ENCODE results near the gene MYEF2. TPM values are rescaled to one million over a fixed set of nuclear protein-coding genes. Genes with fewer than 3 reads are reported as not detected.

The MYEF2 gene
- total and polyA plus RNA-seq, 2 of the 8 experiments (the other 6 are each of a cell fraction or from before 2014, with no cell fraction given), result 18.9 to 79.2 TPM

GRCh38 chr15:48153526-48153925 is 24.6 kb downstream of the MYEF2 start:
- TF ChIP-seq RBBP5 (IDR thresholded peaks at IDR 0.05; ENCODE audit: borderline replicate concordance, low read depth, low read length) (no peak), HDAC6 (IDR thresholded peaks at IDR 0.05; ENCODE audit: low read depth, low read length) (no peak), CEBPB (IDR thresholded peaks at IDR 0.05; ENCODE audit: low read depth, low read length) (no peak), KDM5A (IDR thresholded peaks at IDR 0.05; ENCODE audit: low read length) (no peak), CHD2 (IDR thresholded peaks at IDR 0.05; ENCODE audit: low read length) (no peak), CTCF (IDR thresholded peaks at IDR 0.05; ENCODE audit: control extremely low read depth in 1 of 3, insufficient read depth in 1 of 3, low read depth in 1 of 3, low read length in 3 of 3) (no peak), CHD1 (IDR thresholded peaks at IDR 0.05; ENCODE audit: low read depth, low read length) (no peak), ATF3 (IDR thresholded peaks at IDR 0.05; ENCODE audit: insufficient read depth, low read depth, low read length) (no peak), HDAC2 (IDR thresholded peaks at IDR 0.05; ENCODE audit: borderline replicate concordance in 1 of 2, low read depth in 2 of 2, low read length in 2 of 2) (no peak), CBX8 (IDR thresholded peaks at IDR 0.05; ENCODE audit: borderline replicate concordance, low read depth, low read length) (no peak)

More at GRCh38 chr15:48153526-48153925, 24.6 kb downstream of the MYEF2 start:
- Histone ChIP-seq H3K79me1 (ENCODE audit: low read depth, low read length) (no peaks in the 10 kb centered on the region), H3K27me3 (replicated peaks in 1 of 4; ENCODE audit: control insufficient read depth in 3 of 4, extremely low read depth in 1 of 4, insufficient read depth in 3 of 4, low read length in 3 of 4) (no peaks in the 10 kb centered on the region), H3K4me2 (ENCODE audit: insufficient read depth in 1 of 2, low read depth in 2 of 2, low read length in 2 of 2) (no peak overlapping the region), H3K79me2 (ENCODE audit: control insufficient read depth in 1 of 2, insufficient read depth in 2 of 2, low read length in 2 of 2) (no peaks in the 10 kb centered on the region), H3K9ac (replicated peaks in 1 of 4; ENCODE audit: extremely low read depth in 1 of 4, low read depth in 3 of 4, low read length in 3 of 4) (no peak overlapping the region), H3K4me3 (ENCODE audit: extremely low read depth in 1 of 4, insufficient read depth in 2 of 4, low read depth in 3 of 4, low read length in 4 of 4) (no peak overlapping the region), H3K23me2 (ENCODE audit: low read depth, low read length) (no peaks in the 10 kb centered on the region; the same call in 1 of the 2 replicates), H3K36me3 (ENCODE audit: control insufficient read depth in 2 of 4, insufficient read depth in 4 of 4, low read length in 3 of 4) (peaks cover 4 to 51% (median 12%) of the 10 kb centered on the region in 4 experiments; a peak in 6 of 8 replicates), H4K91ac (replicated peaks; ENCODE audit: insufficient read length, low read length) (no peak overlapping the region), H2BK20ac (ENCODE audit: low read length) (no peak overlapping the region), H3K18ac (ENCODE audit: extremely low read depth, low read length) (no peak overlapping the region), H3K56ac (replicated peaks; ENCODE audit: insufficient read length, low read depth, low read length) (no peak overlapping the region), H3K4ac (replicated peaks; ENCODE audit: insufficient read length, low read depth, low read length) (no peak overlapping the region), H4K5ac (ENCODE audit: insufficient read length, low read depth, low read length) (no peak overlapping the region), H3K4me1 (replicated peaks in 1 of 4; ENCODE audit: control insufficient read depth in 3 of 4, insufficient read depth in 4 of 4, low read length in 3 of 4) (peaks cover 0 to 6% (median 0%) of the 10 kb centered on the region in 4 experiments; a peak in 3 of 7 replicates), H4K20me1 (replicated peaks in 1 of 2; ENCODE audit: control insufficient read depth in 1 of 2, insufficient read depth in 2 of 2, low read length in 2 of 2) (no peaks in the 10 kb centered on the region), H2BK5ac (ENCODE audit: low read depth, low read length) (no peak overlapping the region), H2AK5ac (ENCODE audit: low read depth, low read length) (no peak overlapping the region), H3K9me3 (ENCODE audit: insufficient read depth in 2 of 2, low read depth in 1 of 2, low read length in 1 of 2) (no peaks in the 10 kb centered on the region), H4K8ac (ENCODE audit: extremely low read depth, insufficient read depth, low read length) (no peak overlapping the region), H3K14ac (ENCODE audit: insufficient read length) (no peak overlapping the region), H2BK12ac (ENCODE audit: low read depth, low read length) (no peak overlapping the region), H3K27ac (ENCODE audit: low read depth, low read length) (no peak overlapping the region), H2BK120ac (replicated peaks; ENCODE audit: low read depth, low read length) (no peak overlapping the region), H2BK15ac (ENCODE audit: low read length) (no peak overlapping the region), H2AFZ (ENCODE audit: low read length) (no peak overlapping the region), H3K23ac (ENCODE audit: insufficient read length) (no peak overlapping the region)
- 98% methylated on average over 2 of the region's 2 CpGs; no CpG with 5 or more reads in 1 of the 2 experiments for WGBS, 2 experiments (ENCODE audit: extremely low coverage in 1 of 2, insufficient coverage in 1 of 2, insufficient read length in 1 of 2, insufficient replicate concordance in 2 of 2, low coverage in 1 of 2, low lambda C conversion rate in 2 of 2, missing lambda C conversion rate in 1 of 2)
- FAIRE-seq (no peak), DNase-seq (ENCODE audit: low read depth in 1 of 2, low spot score in 2 of 2) (no peak)
- ChIA-PET CTCF (ENCODE audit: partially characterized antibody) (no interaction called here), POLR2A (ENCODE audit: partially characterized antibody) (interaction anchor here (1.2 kb wide), 1 partner anchor 24 kb away, joined by 4 read pairs; the partner anchor contains the start of gene MYEF2)
